HK-2 (cell line): Measurements from ENCODE around the gene SEMA4D.
"Not testable (repeated sequence)": the region's sequence is repeated elsewhere in the genome, so short reads cannot be mapped to it uniquely, and the experiment has no call there.

Source experiments
- DNase-seq: peaks from one replicate; pipeline ENCODE4 v3.0.0-alpha.2; 2018; ENCODE audit not compliant: unreplicated experiment

Gene SEMA4D

GRCh38 chr9:89386797-89387196, 111.1 kb downstream of the SEMA4D start:
- no peak for DNase-seq

- no peak for DNase-seq
Measured at GRCh38 chr9:89386206-89386605, 111.7 kb downstream of the SEMA4D start.

GRCh38 chr9:89384783-89385182, 113.1 kb downstream of the SEMA4D start:
- no peak for DNase-seq

- DNase-seq, result no peak
Measured at GRCh38 chr9:89383721-89384300, 114.1 kb downstream of the SEMA4D start.

GRCh38 chr9:89383030-89383720, 114.7 kb downstream of the SEMA4D start:
- DNase-seq, result no peak

GRCh38 chr9:89382026-89382986, 115.6 kb downstream of the SEMA4D start:
- no peak for DNase-seq

GRCh38 chr9:89381308-89381609, 116.7 kb downstream of the SEMA4D start:
- DNase-seq, result no peak

- peak; percentile 54 for DNase-seq
Measured at GRCh38 chr9:89380437-89381307, 117.2 kb downstream of the SEMA4D start.

GRCh38 chr9:89379508-89380115, 118.3 kb downstream of the SEMA4D start:
- DNase-seq, result no peak

GRCh38 chr9:89379031-89379430, 118.9 kb downstream of the SEMA4D start:
- no peak for DNase-seq

- no peak for DNase-seq
Measured at GRCh38 chr9:89378541-89378940, 119.4 kb downstream of the SEMA4D start.

GRCh38 chr9:89377411-89377810, 120.5 kb downstream of the SEMA4D start:
- no peak for DNase-seq

GRCh38 chr9:89376741-89377351, 121.1 kb downstream of the SEMA4D start:
- no peak for DNase-seq

GRCh38 chr9:89376286-89376685, 121.6 kb downstream of the SEMA4D start:
- no peak for DNase-seq

GRCh38 chr9:89375191-89375760, 122.6 kb downstream of the SEMA4D start:
- DNase-seq, result no peak

GRCh38 chr9:89374176-89374575, 123.7 kb downstream of the SEMA4D start:
- DNase-seq, result peak; percentile 66

GRCh38 chr9:89372979-89373378, 124.9 kb downstream of the SEMA4D start:
- DNase-seq, result no peak

- DNase-seq, result no peak
Measured at GRCh38 chr9:89372230-89372816, 125.6 kb downstream of the SEMA4D start.

GRCh38 chr9:89371791-89372190, 126.1 kb downstream of the SEMA4D start:
- DNase-seq, result not testable (repeated sequence)

GRCh38 chr9:89370593-89370992, 127.3 kb downstream of the SEMA4D start:
- no peak for DNase-seq
